HEK293 (cell line): ENCODE data around the gene ZNF630.

ENCODE experiments used
- CTCF ChIA-PET: fragments of 350-600 bp; formaldehyde crosslinking; extraction: SDS; loops from one replicate; lab custom pipeline; 2021; ENCODE audit warnings: antibody characterized with exemption; lab: Yijun Ruan, JAX
- POLR2A ChIA-PET: fragments of 300-600 bp; formaldehyde crosslinking; extraction: SDS; loops from one replicate; lab custom pipeline; 2020; ENCODE audit warnings: antibody characterized with exemption, inconsistent platforms; lab: Yijun Ruan, JAX
- H3K27ac ChIP-seq: fragments of 200-500 bp; sonication (Bioruptor generic); 2 replicates; pipeline ENCODE4 v1.5.1; 2014; ENCODE audit warnings: low read depth, low read length, control low read depth, inconsistent platforms; ENCODE audit errors: extremely low read depth
- H3K36me3 ChIP-seq, 2 experiments: fragments of 200-500 bp in 1 of 2; sonication (Bioruptor generic) in 1 of 2; 1 replicate in 1 of 2; 2 replicates in 1 of 2; pipeline ENCODE4 v1.5.1; 2014 to 2017; ENCODE audit warnings: inconsistent platforms in 2 of 2, low read length in 2 of 2; ENCODE audit not compliant: control insufficient read depth in 2 of 2, insufficient read depth in 1 of 2
- H3K4me1 ChIP-seq: fragments of 200-500 bp; sonication (Bioruptor generic); 2 replicates; pipeline ENCODE4 v1.5.1; 2014; ENCODE audit warnings: mild to moderate bottlenecking, low read length, inconsistent platforms; ENCODE audit not compliant: control insufficient read depth, insufficient read depth
- H3K4me3 ChIP-seq: 2 replicates; pipeline ENCODE4 v1.5.1; 2011; ENCODE audit warnings: low read depth, mild to moderate bottlenecking, control low read depth, low read length, moderate library complexity
- H3K9me3 ChIP-seq: fragments of 200-500 bp; sonication (Bioruptor generic); 2 replicates; pipeline ENCODE4 v1.5.1; 2014; ENCODE audit warnings: low read depth, low read length, inconsistent platforms; ENCODE audit not compliant: control insufficient read depth, insufficient read depth
- GFI1B ChIP-seq: fragments of 450-650 bp; formaldehyde crosslinking; IDR thresholded peaks from 2 replicates; pipeline ENCODE4 v1.5.1; 2016; ENCODE audit warnings: missing biosample characterization, missing genetic modification characterization
- GLIS2 ChIP-seq: fragments of 450-650 bp; formaldehyde crosslinking; IDR thresholded peaks from 2 replicates; pipeline ENCODE4 v1.5.1; 2016; ENCODE audit warnings: missing biosample characterization, missing genetic modification characterization
- KLF16 ChIP-seq: fragments of 450-650 bp; formaldehyde crosslinking; IDR thresholded peaks from 2 replicates; pipeline ENCODE4 v1.5.1; 2017; ENCODE audit warnings: missing biosample characterization, missing genetic modification characterization
- KLF9 ChIP-seq: fragments of 450-650 bp; formaldehyde crosslinking; IDR thresholded peaks from 2 replicates; pipeline ENCODE4 v1.5.1; 2016; ENCODE audit warnings: missing biosample characterization, missing genetic modification characterization, low read depth
- MEIS1 ChIP-seq: sonication (generic); formaldehyde crosslinking; IDR thresholded peaks from 2 replicates; pipeline ENCODE4 v1.8.1; 2022; ENCODE audit warnings: missing genetic modification reagents, mild to moderate bottlenecking, borderline replicate concordance
- SALL2 ChIP-seq: fragments of 450-650 bp; formaldehyde crosslinking; IDR thresholded peaks from 2 replicates; pipeline ENCODE4 v1.5.0; 2017; ENCODE audit warnings: missing biosample characterization, mild to moderate bottlenecking, missing genetic modification characterization, borderline replicate concordance
- TCF7L2 ChIP-seq: IDR thresholded peaks from 2 replicates; pipeline ENCODE4 v1.6.1; 2011; ENCODE audit warnings: low read depth, mild to moderate bottlenecking, inconsistent platforms, low read length, moderate library complexity, borderline replicate concordance
- ZNF140 ChIP-seq: fragments of 450-650 bp; formaldehyde crosslinking; IDR thresholded peaks from 2 replicates; pipeline ENCODE4 v1.5.1; 2016; ENCODE audit warnings: missing biosample characterization, missing genetic modification characterization
- ZNF169 ChIP-seq: fragments of 450-650 bp; formaldehyde crosslinking; IDR thresholded peaks from 2 replicates; pipeline ENCODE4 v1.5.1; 2016; ENCODE audit warnings: missing biosample characterization, missing genetic modification characterization
- ZNF214 ChIP-seq: fragments of 450-650 bp; formaldehyde crosslinking; IDR thresholded peaks from 2 replicates; pipeline ENCODE4 v1.5.1; 2017; ENCODE audit warnings: missing biosample characterization, mild to moderate bottlenecking, missing genetic modification characterization, borderline replicate concordance
- ZNF223 ChIP-seq: fragments of 450-650 bp; formaldehyde crosslinking; IDR thresholded peaks from 2 replicates; pipeline ENCODE4 v1.5.1; 2016; ENCODE audit warnings: missing biosample characterization, missing genetic modification characterization
- ZNF248 ChIP-seq: fragments of 450-650 bp; formaldehyde crosslinking; IDR thresholded peaks from 2 replicates; pipeline ENCODE4 v1.5.1; 2017; ENCODE audit warnings: missing biosample characterization, missing genetic modification characterization
- ZNF324 ChIP-seq: fragments of 450-650 bp; formaldehyde crosslinking; IDR thresholded peaks from 2 replicates; pipeline ENCODE4 v1.5.1; 2016; ENCODE audit warnings: missing biosample characterization, missing genetic modification characterization
- ZNF350 ChIP-seq: fragments of 450-650 bp; formaldehyde crosslinking; IDR thresholded peaks from 2 replicates; pipeline ENCODE4 v1.5.0; 2017; ENCODE audit warnings: missing biosample characterization, mild to moderate bottlenecking, missing genetic modification characterization
- ZNF433 ChIP-seq: fragments of 450-650 bp; formaldehyde crosslinking; IDR thresholded peaks from 2 replicates; pipeline ENCODE4 v1.5.1; 2016; ENCODE audit warnings: missing biosample characterization, missing genetic modification characterization, low read depth
- ZNF48 ChIP-seq: fragments of 450-650 bp; formaldehyde crosslinking; IDR thresholded peaks from 2 replicates; pipeline ENCODE4 v1.5.1; 2016; ENCODE audit warnings: missing biosample characterization, missing genetic modification characterization
- ZNF549 ChIP-seq: fragments of 450-650 bp; IDR thresholded peaks from 2 replicates; pipeline ENCODE4 v1.5.1; 2018; ENCODE audit warnings: missing biosample characterization, missing genetic modification characterization, mild to moderate bottlenecking, inconsistent platforms, moderate library complexity
- ZNF555 ChIP-seq: fragments of 450-650 bp; formaldehyde crosslinking; conservative IDR thresholded peaks from 2 replicates; pipeline ENCODE4 v1.5.1; 2017; ENCODE audit warnings: missing biosample characterization, mild to moderate bottlenecking, missing genetic modification characterization, inconsistent platforms
- ZNF558 ChIP-seq: fragments of 450-650 bp; formaldehyde crosslinking; IDR thresholded peaks from 2 replicates; pipeline ENCODE4 v1.5.1; 2016; ENCODE audit warnings: missing biosample characterization, missing genetic modification characterization
- ZNF654 ChIP-seq: fragments of 450-650 bp; formaldehyde crosslinking; IDR thresholded peaks from 2 replicates; pipeline ENCODE4 v1.5.1; 2016; ENCODE audit warnings: low read depth, missing biosample characterization, missing genetic modification characterization
- ZNF701 ChIP-seq: fragments of 450-650 bp; formaldehyde crosslinking; IDR thresholded peaks from 2 replicates; pipeline ENCODE4 v1.5.1; 2016; ENCODE audit warnings: missing biosample characterization, missing genetic modification characterization
- ZNF76 ChIP-seq: fragments of 450-650 bp; formaldehyde crosslinking; IDR thresholded peaks from 2 replicates; pipeline ENCODE4; 2016; ENCODE audit warnings: low read depth, missing biosample characterization, missing genetic modification characterization, borderline replicate concordance
- TF ChIP-seq, protein P1 (sequence below): fragments of 450-650 bp; formaldehyde crosslinking; IDR thresholded peaks from 2 replicates; pipeline ENCODE4 v1.5.1; 2016; ENCODE audit warnings: missing biosample characterization, missing genetic modification characterization, borderline replicate concordance
- TF ChIP-seq, protein P2 (sequence below): fragments of 450-650 bp; formaldehyde crosslinking; IDR thresholded peaks from 2 replicates; pipeline ENCODE4 v1.5.1; 2016; ENCODE audit warnings: missing biosample characterization, missing genetic modification characterization
- TF ChIP-seq, protein P3 (sequence below): fragments of 450-650 bp; formaldehyde crosslinking; IDR thresholded peaks from 2 replicates; pipeline ENCODE4 v1.5.1; 2016; ENCODE audit warnings: missing biosample characterization, missing genetic modification characterization
- TF ChIP-seq, protein P4 (sequence below): fragments of 450-650 bp; formaldehyde crosslinking; IDR thresholded peaks from 2 replicates; pipeline ENCODE4 v1.5.1; 2016; ENCODE audit warnings: missing biosample characterization, missing genetic modification characterization
- TF ChIP-seq, protein P5 (sequence below): fragments of 450-650 bp; formaldehyde crosslinking; IDR thresholded peaks from 2 replicates; pipeline ENCODE4 v1.5.1; 2016; ENCODE audit warnings: missing biosample characterization, missing genetic modification characterization
- TF ChIP-seq, protein P6 (sequence below): fragments of 450-650 bp; formaldehyde crosslinking; IDR thresholded peaks from 2 replicates; pipeline ENCODE4 v1.5.1; 2016; ENCODE audit warnings: missing biosample characterization, missing genetic modification characterization

The ZNF630 gene

DNA sequence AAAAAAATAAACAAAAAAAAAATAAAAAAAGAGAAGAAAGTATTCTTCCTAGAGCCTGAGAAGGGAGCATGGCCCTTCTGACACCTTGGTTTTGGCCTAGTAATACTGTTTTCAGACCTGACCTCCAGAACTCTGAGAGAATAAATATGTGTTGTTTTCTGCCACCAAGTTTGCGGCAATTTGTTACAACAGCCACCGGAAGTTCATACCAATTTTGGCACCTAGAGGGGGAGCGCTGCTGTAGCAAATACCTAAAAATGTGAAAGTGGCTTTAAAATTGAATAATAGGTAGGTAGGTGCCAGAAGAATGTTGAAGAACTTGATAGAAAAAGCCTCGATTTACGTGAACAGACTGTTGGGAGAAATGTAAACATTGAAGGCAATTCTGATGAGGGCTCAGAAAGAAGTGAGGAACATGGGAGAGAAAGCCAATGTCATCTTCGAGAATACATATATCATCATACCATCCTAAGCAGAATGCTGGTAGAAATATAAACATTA is 31.5 kb upstream of the ZNF630 start:
- Histone ChIP-seq H3K27ac (no peak overlapping the region), H3K36me3 (no peaks in the 10 kb centered on the region), H3K4me1 (no peaks in the 10 kb centered on the region), H3K9me3 (no peaks in the 10 kb centered on the region), H3K4me3 (no peak overlapping the region)
- POLR2A ChIA-PET = no interaction called here
- CTCF ChIA-PET = no interaction called here
- TF ChIP-seq GLIS2 = no peak
- no peak for TF ChIP-seq ZNF76 (tag by site-specific recombination)
- no peak for TF ChIP-seq ZNF248 (tag by site-specific recombination)
- no peak for TF ChIP-seq ZNF558 (tag by site-specific recombination)
- TF ChIP-seq SALL2 = no peak
- no peak for TF ChIP-seq ZNF214 (tag by site-specific recombination)
- TF ChIP-seq ZNF169 (tag by site-specific recombination) = no peak
- TF ChIP-seq, protein P1, sequence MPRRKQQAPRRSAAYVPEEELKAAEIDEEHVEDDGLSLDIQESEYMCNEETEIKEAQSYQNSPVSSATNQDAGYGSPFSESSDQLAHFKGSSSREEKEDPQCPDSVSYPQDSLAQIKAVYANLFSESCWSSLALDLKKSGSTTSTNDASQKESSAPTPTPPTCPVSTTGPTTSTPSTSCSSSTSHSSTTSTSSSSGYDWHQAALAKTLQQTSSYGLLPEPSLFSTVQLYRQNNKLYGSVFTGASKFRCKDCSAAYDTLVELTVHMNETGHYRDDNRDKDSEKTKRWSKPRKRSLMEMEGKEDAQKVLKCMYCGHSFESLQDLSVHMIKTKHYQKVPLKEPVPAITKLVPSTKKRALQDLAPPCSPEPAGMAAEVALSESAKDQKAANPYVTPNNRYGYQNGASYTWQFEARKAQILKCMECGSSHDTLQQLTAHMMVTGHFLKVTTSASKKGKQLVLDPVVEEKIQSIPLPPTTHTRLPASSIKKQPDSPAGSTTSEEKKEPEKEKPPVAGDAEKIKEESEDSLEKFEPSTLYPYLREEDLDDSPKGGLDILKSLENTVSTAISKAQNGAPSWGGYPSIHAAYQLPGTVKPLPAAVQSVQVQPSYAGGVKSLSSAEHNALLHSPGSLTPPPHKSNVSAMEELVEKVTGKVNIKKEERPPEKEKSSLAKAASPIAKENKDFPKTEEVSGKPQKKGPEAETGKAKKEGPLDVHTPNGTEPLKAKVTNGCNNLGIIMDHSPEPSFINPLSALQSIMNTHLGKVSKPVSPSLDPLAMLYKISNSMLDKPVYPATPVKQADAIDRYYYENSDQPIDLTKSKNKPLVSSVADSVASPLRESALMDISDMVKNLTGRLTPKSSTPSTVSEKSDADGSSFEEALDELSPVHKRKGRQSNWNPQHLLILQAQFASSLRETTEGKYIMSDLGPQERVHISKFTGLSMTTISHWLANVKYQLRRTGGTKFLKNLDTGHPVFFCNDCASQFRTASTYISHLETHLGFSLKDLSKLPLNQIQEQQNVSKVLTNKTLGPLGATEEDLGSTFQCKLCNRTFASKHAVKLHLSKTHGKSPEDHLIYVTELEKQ = no peak
- no peak for TF ChIP-seq ZNF555 (tag by site-specific recombination)
- no peak for TF ChIP-seq TCF7L2
- TF ChIP-seq, protein P2, sequence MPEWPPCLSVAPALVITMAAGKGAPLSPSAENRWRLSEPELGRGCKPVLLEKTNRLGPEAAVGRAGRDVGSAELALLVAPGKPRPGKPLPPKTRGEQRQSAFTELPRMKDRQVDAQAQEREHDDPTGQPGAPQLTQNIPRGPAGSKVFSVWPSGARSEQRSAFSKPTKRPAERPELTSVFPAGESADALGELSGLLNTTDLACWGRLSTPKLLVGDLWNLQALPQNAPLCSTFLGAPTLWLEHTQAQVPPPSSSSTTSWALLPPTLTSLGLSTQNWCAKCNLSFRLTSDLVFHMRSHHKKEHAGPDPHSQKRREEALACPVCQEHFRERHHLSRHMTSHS (tag by site-specific recombination) = no peak
- no peak for TF ChIP-seq KLF9
- no peak for TF ChIP-seq GFI1B
- TF ChIP-seq, protein P3, sequence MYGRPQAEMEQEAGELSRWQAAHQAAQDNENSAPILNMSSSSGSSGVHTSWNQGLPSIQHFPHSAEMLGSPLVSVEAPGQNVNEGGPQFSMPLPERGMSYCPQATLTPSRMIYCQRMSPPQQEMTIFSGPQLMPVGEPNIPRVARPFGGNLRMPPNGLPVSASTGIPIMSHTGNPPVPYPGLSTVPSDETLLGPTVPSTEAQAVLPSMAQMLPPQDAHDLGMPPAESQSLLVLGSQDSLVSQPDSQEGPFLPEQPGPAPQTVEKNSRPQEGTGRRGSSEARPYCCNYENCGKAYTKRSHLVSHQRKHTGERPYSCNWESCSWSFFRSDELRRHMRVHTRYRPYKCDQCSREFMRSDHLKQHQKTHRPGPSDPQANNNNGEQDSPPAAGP (tag by site-specific recombination) = no peak
- no peak for TF ChIP-seq ZNF48 (tag by site-specific recombination)
- TF ChIP-seq, protein P4, sequence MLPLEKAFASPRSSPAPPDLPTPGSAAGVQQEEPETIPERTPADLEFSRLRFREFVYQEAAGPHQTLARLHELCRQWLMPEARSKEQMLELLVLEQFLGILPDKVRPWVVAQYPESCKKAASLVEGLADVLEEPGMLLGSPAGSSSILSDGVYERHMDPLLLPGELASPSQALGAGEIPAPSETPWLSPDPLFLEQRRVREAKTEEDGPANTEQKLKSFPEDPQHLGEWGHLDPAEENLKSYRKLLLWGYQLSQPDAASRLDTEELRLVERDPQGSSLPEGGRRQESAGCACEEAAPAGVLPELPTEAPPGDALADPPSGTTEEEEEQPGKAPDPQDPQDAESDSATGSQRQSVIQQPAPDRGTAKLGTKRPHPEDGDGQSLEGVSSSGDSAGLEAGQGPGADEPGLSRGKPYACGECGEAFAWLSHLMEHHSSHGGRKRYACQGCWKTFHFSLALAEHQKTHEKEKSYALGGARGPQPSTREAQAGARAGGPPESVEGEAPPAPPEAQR (tag by site-specific recombination) = no peak
- TF ChIP-seq ZNF324 (tag by site-specific recombination) = no peak

DNA sequence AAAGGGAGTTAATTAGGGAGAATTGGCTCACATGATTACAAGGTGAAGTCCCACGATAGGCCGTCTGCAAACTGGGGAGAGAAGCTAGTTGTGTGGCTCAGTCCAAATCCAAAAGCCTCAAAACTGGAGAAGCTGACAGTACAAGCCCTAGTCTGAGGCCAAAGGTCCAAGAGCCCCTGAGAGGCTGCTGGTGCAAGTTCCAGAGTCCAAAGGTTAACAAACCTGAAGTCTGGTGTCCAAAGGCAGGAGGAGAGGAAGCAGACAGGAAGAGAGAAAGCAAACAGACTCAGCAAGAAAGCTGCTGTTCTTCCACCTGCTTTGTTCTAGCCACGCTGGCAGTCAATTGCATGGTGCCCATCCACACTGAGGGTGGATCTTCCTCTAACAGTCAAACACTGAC is 30.0 kb upstream of the ZNF630 start:
- TF ChIP-seq ZNF350 (tag by site-specific recombination) (no peak), ZNF701 (tag by site-specific recombination) (no peak), MEIS1 (CRISPR knock-in tag) (no peak), ZNF654 (tag by site-specific recombination) (no peak), ZNF223 (tag by site-specific recombination) (no peak), ZNF549 (tag by site-specific recombination) (no peak), ZNF140 (tag by site-specific recombination) (no peak), ZNF433 (tag by site-specific recombination) (no peak), KLF16 (no peak)
- TF ChIP-seq, protein P5, sequence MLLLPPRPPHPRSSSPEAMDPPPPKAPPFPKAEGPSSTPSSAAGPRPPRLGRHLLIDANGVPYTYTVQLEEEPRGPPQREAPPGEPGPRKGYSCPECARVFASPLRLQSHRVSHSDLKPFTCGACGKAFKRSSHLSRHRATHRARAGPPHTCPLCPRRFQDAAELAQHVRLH (tag by site-specific recombination) = no peak
- TF ChIP-seq, protein P6, sequence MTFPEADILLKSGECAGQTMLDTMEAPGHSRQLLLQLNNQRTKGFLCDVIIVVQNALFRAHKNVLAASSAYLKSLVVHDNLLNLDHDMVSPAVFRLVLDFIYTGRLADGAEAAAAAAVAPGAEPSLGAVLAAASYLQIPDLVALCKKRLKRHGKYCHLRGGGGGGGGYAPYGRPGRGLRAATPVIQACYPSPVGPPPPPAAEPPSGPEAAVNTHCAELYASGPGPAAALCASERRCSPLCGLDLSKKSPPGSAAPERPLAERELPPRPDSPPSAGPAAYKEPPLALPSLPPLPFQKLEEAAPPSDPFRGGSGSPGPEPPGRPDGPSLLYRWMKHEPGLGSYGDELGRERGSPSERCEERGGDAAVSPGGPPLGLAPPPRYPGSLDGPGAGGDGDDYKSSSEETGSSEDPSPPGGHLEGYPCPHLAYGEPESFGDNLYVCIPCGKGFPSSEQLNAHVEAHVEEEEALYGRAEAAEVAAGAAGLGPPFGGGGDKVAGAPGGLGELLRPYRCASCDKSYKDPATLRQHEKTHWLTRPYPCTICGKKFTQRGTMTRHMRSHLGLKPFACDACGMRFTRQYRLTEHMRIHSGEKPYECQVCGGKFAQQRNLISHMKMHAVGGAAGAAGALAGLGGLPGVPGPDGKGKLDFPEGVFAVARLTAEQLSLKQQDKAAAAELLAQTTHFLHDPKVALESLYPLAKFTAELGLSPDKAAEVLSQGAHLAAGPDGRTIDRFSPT = no peak
- TF ChIP-seq, all 188 proteins: peak for 0
- Histone ChIP-seq H3K36me3 (no peaks in the 10 kb centered on the region), H3K9me3 (no peaks in the 10 kb centered on the region), H3K4me3 (no peak overlapping the region), H3K27ac (no peak overlapping the region), H3K4me1 (no peaks in the 10 kb centered on the region)
- ChIA-PET POLR2A (no interaction called here), CTCF (no interaction called here)
